LNCAP (cell line): Measurements from ENCODE around the gene MYH14.

Experiments
- CTCF ChIP-seq: fragments of 450-650 bp; IDR thresholded peaks from 2 replicates; pipeline ENCODE4 v1.5.1; 2017; ENCODE audit warnings: mild to moderate bottlenecking

MYH14 gene

GRCh38 chr19:50252111-50252886 lies 48.9 kb downstream of the MYH14 start:
- TF ChIP-seq CTCF: peak; percentile 62

GRCh38 chr19:50252887-50253268 lies 49.5 kb downstream of the MYH14 start:
- no peak for TF ChIP-seq CTCF

DNA sequence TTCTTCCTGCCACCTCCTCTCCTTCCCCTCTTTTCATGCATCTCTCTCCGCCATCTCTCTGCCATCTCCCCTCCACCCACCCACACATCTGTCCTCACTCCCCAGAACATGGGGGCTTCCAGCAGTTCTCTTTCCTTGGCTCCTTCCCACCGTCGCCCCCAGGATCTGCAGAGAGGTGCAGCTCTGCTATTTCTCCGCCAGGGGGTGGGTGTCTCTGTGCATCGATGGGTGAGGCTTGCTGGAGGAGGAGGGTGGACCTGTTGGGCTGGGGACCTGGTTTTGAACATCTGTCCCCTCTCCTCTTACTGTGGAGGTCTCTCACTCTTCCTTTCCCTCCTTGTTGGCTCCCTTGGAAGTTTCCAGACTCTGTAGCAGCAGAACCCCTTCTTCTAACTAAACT lies 51.7 kb downstream of the MYH14 start:
- no peak for TF ChIP-seq CTCF

DNA sequence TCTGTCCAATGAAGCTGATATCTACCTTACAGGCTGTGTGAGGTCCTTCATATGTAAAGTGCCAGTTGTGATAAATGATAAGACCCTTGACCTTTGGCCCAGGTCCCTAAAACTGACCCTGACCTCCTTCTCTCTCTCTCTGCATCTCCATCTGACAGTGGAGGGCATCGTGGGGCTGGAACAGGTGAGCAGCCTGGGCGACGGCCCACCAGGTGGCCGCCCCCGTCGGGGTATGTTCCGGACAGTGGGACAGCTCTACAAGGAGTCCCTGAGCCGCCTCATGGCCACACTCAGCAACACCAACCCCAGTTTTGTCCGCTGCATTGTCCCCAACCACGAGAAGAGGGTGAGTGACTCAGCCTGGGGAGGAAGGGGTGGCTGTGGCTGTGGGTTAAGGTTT lies 53.7 kb downstream of the MYH14 start:
- no peak for TF ChIP-seq CTCF

GRCh38 chr19:50258918-50259372 lies 55.5 kb downstream of the MYH14 start:
- peak; percentile 52 for TF ChIP-seq CTCF

DNA sequence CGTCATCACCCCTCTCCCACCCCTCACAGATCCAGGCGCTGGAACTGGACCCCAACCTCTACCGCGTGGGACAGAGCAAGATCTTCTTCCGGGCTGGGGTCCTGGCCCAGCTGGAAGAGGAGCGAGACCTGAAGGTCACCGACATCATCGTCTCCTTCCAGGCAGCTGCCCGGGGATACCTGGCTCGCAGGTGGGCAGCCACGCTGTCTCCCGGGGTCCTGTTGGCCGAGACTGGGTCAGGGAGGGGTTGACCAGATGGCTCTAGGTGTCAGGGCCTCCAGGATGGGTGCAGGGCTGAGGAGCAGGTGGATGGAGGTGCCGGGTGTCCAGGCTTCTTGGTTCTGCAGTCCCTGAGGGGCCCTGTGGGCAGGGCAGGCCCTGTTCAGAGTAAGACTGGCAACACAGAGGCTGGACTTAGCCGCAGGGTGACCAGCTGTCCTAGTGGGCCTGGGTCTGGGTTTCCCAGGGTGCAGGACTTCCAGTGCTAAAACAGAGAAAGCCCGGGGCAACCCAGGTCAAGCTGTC lies 58.1 kb downstream of the MYH14 start:
- TF ChIP-seq CTCF: no peak

- TF ChIP-seq CTCF: no peak
Observed at GRCh38 chr19:50263176-50263575, 59.8 kb downstream of the MYH14 start.
